COLO668 (cell line): ENCODE results near the gene ZRANB3.
"Not testable (repeated sequence)": the region's sequence is repeated elsewhere in the genome, so short reads cannot be mapped to it uniquely, and the experiment has no call there.

Experiments
- DNase-seq: peaks from one replicate; lab custom pipeline; 2025; ENCODE audit not compliant: unreplicated experiment; lab: John Stamatoyannopoulos, UW

The ZRANB3 gene

GRCh38 chr2:135337071-135337470 is 193.9 kb downstream of the ZRANB3 start:
- DNase-seq = no peak

GRCh38 chr2:135335256-135335655 is 195.8 kb downstream of the ZRANB3 start:
- no peak for DNase-seq

GRCh38 chr2:135327146-135327545 is 203.9 kb downstream of the ZRANB3 start:
- DNase-seq = no peak

- no peak for DNase-seq
Measured at GRCh38 chr2:135320465-135321355, 210.3 kb downstream of the ZRANB3 start.

- DNase-seq = no peak
Measured at GRCh38 chr2:135318808-135319207, 212.2 kb downstream of the ZRANB3 start.

- DNase-seq = no peak
Measured at GRCh38 chr2:135317375-135317774, 213.6 kb downstream of the ZRANB3 start.

- no peak for DNase-seq
Measured at GRCh38 chr2:135311962-135312361, 219.1 kb downstream of the ZRANB3 start.

GRCh38 chr2:135311268-135311667 is 219.8 kb downstream of the ZRANB3 start:
- DNase-seq = no peak

GRCh38 chr2:135304694-135305093 is 226.3 kb downstream of the ZRANB3 start:
- no peak for DNase-seq

- DNase-seq = no peak
Measured at GRCh38 chr2:135299658-135300244, 231.3 kb downstream of the ZRANB3 start.

- no peak for DNase-seq
Measured at GRCh38 chr2:135299165-135299564, 231.9 kb downstream of the ZRANB3 start.

GRCh38 chr2:135287121-135287520 is 243.9 kb downstream of the ZRANB3 start:
- not testable (repeated sequence) for DNase-seq

- DNase-seq = no peak
Measured at GRCh38 chr2:135285391-135285790, 245.6 kb downstream of the ZRANB3 start.

- DNase-seq = no peak
Measured at GRCh38 chr2:135281379-135281778, 249.6 kb downstream of the ZRANB3 start.

GRCh38 chr2:135279209-135279608 is 251.8 kb downstream of the ZRANB3 start:
- DNase-seq = no peak

GRCh38 chr2:135276525-135276924 is 254.5 kb downstream of the ZRANB3 start:
- DNase-seq = no peak

GRCh38 chr2:135271006-135271405 is 260.0 kb downstream of the ZRANB3 start:
- DNase-seq = no peak

GRCh38 chr2:135265960-135266490 is 265.0 kb downstream of the ZRANB3 start:
- no peak for DNase-seq

GRCh38 chr2:135259123-135259522 is 271.9 kb downstream of the ZRANB3 start:
- no peak for DNase-seq

GRCh38 chr2:135258193-135258592 is 272.8 kb downstream of the ZRANB3 start:
- no peak for DNase-seq

GRCh38 chr2:135257383-135258090 is 273.5 kb downstream of the ZRANB3 start:
- DNase-seq = no peak
